Testis (tissue), 2 donors: ENCODE data around the gene EPPIN.

Experiments
- POLR2A ChIP-seq: fragments of 450-650 bp; IDR thresholded peaks from one replicate; pipeline ENCODE4 v1.6.1; 2017; ENCODE audit warnings: antibody characterized with exemption, mild to moderate bottlenecking, moderate library complexity
- TF ChIP-seq, protein P1 (sequence below), 3 experiments: fragments of 450-650 bp in 2 of 3; fragments of 200-600 bp in 1 of 3; sonication (generic) in 1 of 3; IDR thresholded peaks; one replicate each; pipeline ENCODE4 v1.5.1; 2016 to 2019; ENCODE audit warnings: antibody characterized with exemption in 3 of 3, mild to moderate bottlenecking in 2 of 3, moderate library complexity in 1 of 3

DNA sequence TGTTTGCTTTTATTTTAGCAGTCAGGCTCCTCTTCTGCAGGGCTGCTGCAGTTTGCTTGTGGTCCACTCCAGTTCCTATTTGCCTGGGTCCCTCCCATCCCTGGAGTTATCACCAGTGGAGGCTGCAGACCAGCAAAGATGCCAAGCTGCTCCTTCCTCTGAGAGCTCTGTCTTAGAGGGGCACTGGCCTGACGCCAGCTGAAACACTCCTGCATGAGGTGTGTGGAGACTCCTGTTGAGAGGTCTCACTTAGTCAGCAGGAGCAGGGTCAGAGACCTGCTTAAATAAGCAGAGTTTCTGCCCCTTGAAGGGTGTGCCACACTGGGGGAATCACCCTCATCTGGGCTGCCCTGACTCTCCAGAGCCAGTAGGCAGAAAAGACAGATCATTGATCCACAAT is 48.0 kb upstream of the EPPIN start:
- TF ChIP-seq, protein P1, sequence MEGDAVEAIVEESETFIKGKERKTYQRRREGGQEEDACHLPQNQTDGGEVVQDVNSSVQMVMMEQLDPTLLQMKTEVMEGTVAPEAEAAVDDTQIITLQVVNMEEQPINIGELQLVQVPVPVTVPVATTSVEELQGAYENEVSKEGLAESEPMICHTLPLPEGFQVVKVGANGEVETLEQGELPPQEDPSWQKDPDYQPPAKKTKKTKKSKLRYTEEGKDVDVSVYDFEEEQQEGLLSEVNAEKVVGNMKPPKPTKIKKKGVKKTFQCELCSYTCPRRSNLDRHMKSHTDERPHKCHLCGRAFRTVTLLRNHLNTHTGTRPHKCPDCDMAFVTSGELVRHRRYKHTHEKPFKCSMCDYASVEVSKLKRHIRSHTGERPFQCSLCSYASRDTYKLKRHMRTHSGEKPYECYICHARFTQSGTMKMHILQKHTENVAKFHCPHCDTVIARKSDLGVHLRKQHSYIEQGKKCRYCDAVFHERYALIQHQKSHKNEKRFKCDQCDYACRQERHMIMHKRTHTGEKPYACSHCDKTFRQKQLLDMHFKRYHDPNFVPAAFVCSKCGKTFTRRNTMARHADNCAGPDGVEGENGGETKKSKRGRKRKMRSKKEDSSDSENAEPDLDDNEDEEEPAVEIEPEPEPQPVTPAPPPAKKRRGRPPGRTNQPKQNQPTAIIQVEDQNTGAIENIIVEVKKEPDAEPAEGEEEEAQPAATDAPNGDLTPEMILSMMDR (IDR thresholded peaks at IDR 0.05): no peak
- TF ChIP-seq POLR2A: no peak
